ENCODE data around the gene NOD1.

Gene NOD1

GRCh38 chr7:30453016-30453415 is 25.6 kb downstream of the NOD1 start:
- Histone ChIP-seq H3K4me3 (replicated peaks; ENCODE audit: insufficient read depth, low read length) (no peak overlapping the region), H3K27me3 (ENCODE audit: insufficient read depth, poor library complexity, severe bottlenecking) (no peaks in the 10 kb centered on the region)

GRCh38 chr7:30452280-30452930 is 26.2 kb downstream of the NOD1 start:
- TF ChIP-seq GABPA (IDR thresholded peaks at IDR 0.05; ENCODE audit: low read depth) (no peak), POLR2AphosphoS5 (IDR thresholded peaks at IDR 0.05; ENCODE audit: low read depth) (no peak), SPI1 (IDR thresholded peaks at IDR 0.05; ENCODE audit: borderline replicate concordance, low read depth) (no peak), REST (IDR thresholded peaks at IDR 0.05; ENCODE audit: insufficient replicate concordance, low read depth) (no peak), CTCF (IDR thresholded peaks at IDR 0.05; ENCODE audit: insufficient read depth, low read length) (no peak)
- Histone ChIP-seq H3K27ac (replicated peaks) (no peak overlapping the region), H3K4me3 (replicated peaks; ENCODE audit: insufficient read depth, low read length) (no peak overlapping the region), H3K27me3 (ENCODE audit: insufficient read depth, poor library complexity, severe bottlenecking) (no peaks in the 10 kb centered on the region)
- no peak for DNase-seq (ENCODE audit: low read depth in 1 of 2, low spot score in 1 of 2)

More at GRCh38 chr7:30453016-30453415, 25.6 kb downstream of the NOD1 start:
- no peak overlapping the region for H3K27ac ChIP-seq (replicated peaks)
- DNase-seq (ENCODE audit: low read depth in 1 of 2, low spot score in 1 of 2) = no peak
- no peak for TF ChIP-seq CTCF (IDR thresholded peaks at IDR 0.05; ENCODE audit: insufficient read depth, low read length)
- no peak for TF ChIP-seq GABPA (IDR thresholded peaks at IDR 0.05; ENCODE audit: low read depth)
- no peak for TF ChIP-seq POLR2AphosphoS5 (IDR thresholded peaks at IDR 0.05; ENCODE audit: low read depth)
- no peak for TF ChIP-seq SPI1 (IDR thresholded peaks at IDR 0.05; ENCODE audit: borderline replicate concordance, low read depth)
- no peak for TF ChIP-seq REST (IDR thresholded peaks at IDR 0.05; ENCODE audit: insufficient replicate concordance, low read depth)

- Histone ChIP-seq H3K4me3 (replicated peaks; ENCODE audit: insufficient read depth, low read length) (no peak overlapping the region), H3K27ac (replicated peaks) (no peak overlapping the region), H3K27me3 (ENCODE audit: insufficient read depth, poor library complexity, severe bottlenecking) (no peaks in the 10 kb centered on the region)
- no peak for DNase-seq (ENCODE audit: low read depth in 1 of 2, low spot score in 1 of 2)
- TF ChIP-seq GABPA (IDR thresholded peaks at IDR 0.05; ENCODE audit: low read depth) = no peak
- no peak for TF ChIP-seq POLR2AphosphoS5 (IDR thresholded peaks at IDR 0.05; ENCODE audit: low read depth)
Measured at GRCh38 chr7:30451539-30452279, 26.9 kb downstream of the NOD1 start.

GRCh38 chr7:30450983-30451497 is 27.5 kb downstream of the NOD1 start:
- DNase-seq (ENCODE audit: low read depth in 1 of 2, low spot score in 1 of 2) = no peak
- no peak for TF ChIP-seq POLR2AphosphoS5 (IDR thresholded peaks at IDR 0.05; ENCODE audit: low read depth)
- TF ChIP-seq CTCF (IDR thresholded peaks at IDR 0.05; ENCODE audit: insufficient read depth, low read length) = no peak
- TF ChIP-seq SPI1 (IDR thresholded peaks at IDR 0.05; ENCODE audit: borderline replicate concordance, low read depth) = no peak
- TF ChIP-seq REST (IDR thresholded peaks at IDR 0.05; ENCODE audit: insufficient replicate concordance, low read depth) = no peak
- TF ChIP-seq GABPA (IDR thresholded peaks at IDR 0.05; ENCODE audit: low read depth) = no peak
- H3K4me3 ChIP-seq (replicated peaks; ENCODE audit: insufficient read depth, low read length) = no peak overlapping the region
- no peaks in the 10 kb centered on the region for H3K27me3 ChIP-seq (ENCODE audit: insufficient read depth, poor library complexity, severe bottlenecking)
- no peak overlapping the region for H3K27ac ChIP-seq (replicated peaks)
